OCI-LY7 (cell line): ENCODE measurements around the gene MINDY3. TPM values are rescaled to one million over a fixed set of nuclear protein-coding genes. Genes with fewer than 3 reads are reported as not detected.

Source experiments
- BruUV-seq: library from RNA; stranded (reverse); fragments of 400-500 nt; replicated peaks from 2 replicates; lab custom pipeline; 2021; lab: Mats Ljungman, UMichigan
- CTCF ChIA-PET: fragments of 300-600 bp; sonication (Branson Sonifier 250); formaldehyde crosslinking; loops from one replicate; lab custom pipeline; 2022; ENCODE audit warnings: antibody characterized with exemption; ENCODE audit not compliant: unreplicated experiment; lab: Charles Lee
- POLR2A ChIA-PET: fragments of 300-600 bp; sonication (Branson Sonifier 250); formaldehyde crosslinking; loops from one replicate; lab custom pipeline; 2022; ENCODE audit warnings: antibody characterized with exemption; lab: Charles Lee
- DNase-seq: peaks from one replicate; pipeline ENCODE4 v3.0.0-alpha.2; 2015; ENCODE audit warnings: low spot score
- H2AFZ ChIP-seq: fragments of 200-600 bp; sonication (generic), shearing (Covaris generic); 2 replicates; pipeline ENCODE4 v1.6.1; 2014; ENCODE audit warnings: mild to moderate bottlenecking, antibody characterized with exemption, low read length, moderate library complexity
- H3K27ac ChIP-seq: fragments of 200-600 bp; sonication (generic); 2 replicates; pipeline ENCODE4 v1.5.1; 2014; ENCODE audit warnings: mixed run types, low read depth, mild to moderate bottlenecking, moderate library complexity, low read length, inconsistent platforms; ENCODE audit not compliant: poor library complexity, severe bottlenecking
- H3K36me3 ChIP-seq: fragments of 200-600 bp; sonication (generic); 2 replicates; pipeline ENCODE4 v1.6.1; 2014; ENCODE audit warnings: mild to moderate bottlenecking, antibody characterized with exemption, low read length, moderate library complexity, mixed read lengths; ENCODE audit not compliant: insufficient read depth
- H3K4me1 ChIP-seq: fragments of 200-600 bp; sonication (generic); 2 replicates; pipeline ENCODE4 v1.5.1; 2014; ENCODE audit warnings: mild to moderate bottlenecking, low read length; ENCODE audit not compliant: insufficient read depth, poor library complexity, severe bottlenecking
- H3K4me2 ChIP-seq: fragments of 200-600 bp; sonication (generic); 2 replicates; pipeline ENCODE4 v1.6.1; 2014; ENCODE audit warnings: mild to moderate bottlenecking, low read length
- H3K4me3 ChIP-seq: fragments of 200-600 bp; sonication (generic); 2 replicates; pipeline ENCODE4 v1.5.1; 2014; ENCODE audit warnings: mild to moderate bottlenecking, low read depth, low read length; ENCODE audit not compliant: poor library complexity, severe bottlenecking
- H3K79me2 ChIP-seq: fragments of 200-600 bp; sonication (generic); 2 replicates; pipeline ENCODE4 v1.6.1; 2016; ENCODE audit warnings: low read depth, mild to moderate bottlenecking, low read length, moderate library complexity, mixed read lengths; ENCODE audit not compliant: insufficient read depth
- H3K9me2 ChIP-seq: fragments of 200-600 bp; sonication (generic); 2 replicates; pipeline ENCODE4 v1.6.1; 2016; ENCODE audit warnings: mild to moderate bottlenecking, low read length, mixed read lengths; ENCODE audit not compliant: insufficient read depth
- H3K9me3 ChIP-seq: fragments of 200-600 bp; sonication (generic); 2 replicates; pipeline ENCODE4 v1.6.1; 2014; ENCODE audit warnings: mild to moderate bottlenecking, mixed run types, low read length, mixed read lengths
- H4K20me1 ChIP-seq: fragments of 200-600 bp; sonication (generic); 2 replicates; pipeline ENCODE4 v1.6.1; 2014; ENCODE audit warnings: mild to moderate bottlenecking, antibody characterized with exemption, low read length, moderate library complexity, mixed read lengths; ENCODE audit not compliant: insufficient read depth
- CTCF ChIP-seq: fragments of 200-600 bp; sonication (generic); conservative IDR thresholded peaks from 2 replicates; pipeline ENCODE4 v1.5.1; 2014; ENCODE audit warnings: mild to moderate bottlenecking, antibody characterized with exemption, low read length, moderate library complexity, mixed read lengths
- EZH2phosphoT487 ChIP-seq: fragments of 200-600 bp; sonication (generic); IDR thresholded peaks from 2 replicates; pipeline ENCODE4 v1.6.1; 2018; ENCODE audit warnings: low read depth, borderline replicate concordance, mild to moderate bottlenecking, mixed run types, antibody characterized with exemption, low read length, moderate library complexity, mixed read lengths
- intact Hi-C: fragments of 100-400 bp; cut with micrococcal nuclease; formaldehyde crosslinking; loops from one replicate; pipeline ENCODE4 v1.10.0; 2022; ENCODE audit not compliant: unreplicated experiment
- total RNA-seq, 2 experiments: library from RNA; depleted of rRNA in 1 of 2; stranded (reverse); fragments of >200 nt in 1 of 2; shearing (Covaris generic) in 1 of 2; gene quantifications; 2 replicates each; pipeline ENCODE4 v1.2.3, GENCODE V29; 2014 to 2022

Gene MINDY3
- total RNA-seq, 2 experiments from 2014 or later = 15.7 to 23.3 TPM

- CTCF ChIA-PET = no interaction called here
Measured at GRCh38 chr10:15781381-15781960, 78.8 kb downstream of the MINDY3 start.

DNA sequence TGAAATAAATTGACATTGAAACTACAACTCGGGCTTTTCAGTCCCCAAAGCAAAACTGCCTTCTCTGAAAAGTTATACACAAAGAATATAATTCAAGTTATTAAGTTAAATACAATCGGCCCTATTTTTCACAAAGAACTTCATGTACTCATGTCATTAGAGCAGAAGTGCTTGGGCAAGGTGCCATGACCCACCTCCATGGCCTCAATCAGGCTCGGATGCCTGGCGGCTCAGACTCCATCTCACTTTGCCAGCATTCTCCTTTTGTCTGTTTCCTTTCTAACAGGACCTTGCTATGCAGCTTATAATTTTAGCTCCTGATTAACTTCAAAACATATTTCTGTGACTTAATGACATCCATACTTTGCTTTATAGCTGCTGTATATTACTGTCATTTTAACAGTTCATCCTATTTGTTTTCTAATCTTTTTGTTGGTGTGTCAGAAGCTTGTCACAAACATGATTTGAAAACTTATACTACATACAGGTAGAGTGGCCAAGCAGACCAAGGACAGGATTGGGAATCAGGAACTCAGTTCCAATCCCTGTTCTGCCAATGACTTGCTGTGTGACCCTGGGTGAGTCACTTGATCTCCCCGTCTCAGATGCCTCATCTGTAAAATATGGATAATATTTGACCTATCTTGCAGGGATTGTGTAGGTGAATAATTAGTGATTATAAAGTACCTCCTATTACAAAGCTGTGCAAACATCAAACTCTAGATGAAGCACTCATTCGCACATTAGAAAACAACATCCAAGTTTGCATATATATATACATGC, 79.8 kb downstream of the MINDY3 start:
- H3K9me2 ChIP-seq = no peaks in the 10 kb centered on the region
- DNase-seq = no peak
- H3K4me2 ChIP-seq = no peak overlapping the region
- ChIA-PET CTCF (no interaction called here), POLR2A (interaction anchor here (1.0 kb wide), 1 partner anchor 10 kb away, joined by 3 read pairs; no protein-coding TSS in a partner anchor)
- intact Hi-C loops = loop anchor here (10.0 kb wide), 1 partner anchor 654 kb away; the partner anchor contains the start of gene PTER
- H3K27ac ChIP-seq = no peak overlapping the region
- no peaks in the 10 kb centered on the region for H4K20me1 ChIP-seq
- H3K9me3 ChIP-seq = no peaks in the 10 kb centered on the region
- BruUV-seq = no TSS peak
- H3K79me2 ChIP-seq = no peaks in the 10 kb centered on the region
- no peak overlapping the region for H2AFZ ChIP-seq
- TF ChIP-seq EZH2phosphoT487 (no peak), CTCF (no peak)
- no peaks in the 10 kb centered on the region for H3K4me1 ChIP-seq
- H3K36me3 ChIP-seq = peaks cover 23% of the 10 kb centered on the region
- no peak overlapping the region for H3K4me3 ChIP-seq

More at GRCh38 chr10:15781381-15781960, 78.8 kb downstream of the MINDY3 start:
- BruUV-seq = no TSS peak
- Histone ChIP-seq H3K4me1 (peaks cover under 1% of the 10 kb centered on the region), H3K4me2 (no peak overlapping the region), H3K4me3 (no peak overlapping the region), H3K36me3 (peaks cover 32% of the 10 kb centered on the region), H2AFZ (no peak overlapping the region), H3K9me3 (no peaks in the 10 kb centered on the region), H3K27ac (no peak overlapping the region), H4K20me1 (no peaks in the 10 kb centered on the region), H3K9me2 (no peaks in the 10 kb centered on the region), H3K79me2 (no peaks in the 10 kb centered on the region)
- DNase-seq = peak; percentile 11
- POLR2A ChIA-PET = interaction anchor here (1.0 kb wide), 1 partner anchor 9 kb away, joined by 3 read pairs; no protein-coding TSS in a partner anchor
- no peak for TF ChIP-seq EZH2phosphoT487
- TF ChIP-seq CTCF = no peak
- intact Hi-C loops = loop anchor here (10.0 kb wide), 1 partner anchor 653 kb away; the partner anchor contains the start of gene PTER
